Measurements from ENCODE around the gene PKD2L1.

- no peak for TF ChIP-seq POLR2AphosphoS5 (IDR thresholded peaks at IDR 0.05; ENCODE audit: low read depth, low read length)
- TF ChIP-seq, protein P1, sequence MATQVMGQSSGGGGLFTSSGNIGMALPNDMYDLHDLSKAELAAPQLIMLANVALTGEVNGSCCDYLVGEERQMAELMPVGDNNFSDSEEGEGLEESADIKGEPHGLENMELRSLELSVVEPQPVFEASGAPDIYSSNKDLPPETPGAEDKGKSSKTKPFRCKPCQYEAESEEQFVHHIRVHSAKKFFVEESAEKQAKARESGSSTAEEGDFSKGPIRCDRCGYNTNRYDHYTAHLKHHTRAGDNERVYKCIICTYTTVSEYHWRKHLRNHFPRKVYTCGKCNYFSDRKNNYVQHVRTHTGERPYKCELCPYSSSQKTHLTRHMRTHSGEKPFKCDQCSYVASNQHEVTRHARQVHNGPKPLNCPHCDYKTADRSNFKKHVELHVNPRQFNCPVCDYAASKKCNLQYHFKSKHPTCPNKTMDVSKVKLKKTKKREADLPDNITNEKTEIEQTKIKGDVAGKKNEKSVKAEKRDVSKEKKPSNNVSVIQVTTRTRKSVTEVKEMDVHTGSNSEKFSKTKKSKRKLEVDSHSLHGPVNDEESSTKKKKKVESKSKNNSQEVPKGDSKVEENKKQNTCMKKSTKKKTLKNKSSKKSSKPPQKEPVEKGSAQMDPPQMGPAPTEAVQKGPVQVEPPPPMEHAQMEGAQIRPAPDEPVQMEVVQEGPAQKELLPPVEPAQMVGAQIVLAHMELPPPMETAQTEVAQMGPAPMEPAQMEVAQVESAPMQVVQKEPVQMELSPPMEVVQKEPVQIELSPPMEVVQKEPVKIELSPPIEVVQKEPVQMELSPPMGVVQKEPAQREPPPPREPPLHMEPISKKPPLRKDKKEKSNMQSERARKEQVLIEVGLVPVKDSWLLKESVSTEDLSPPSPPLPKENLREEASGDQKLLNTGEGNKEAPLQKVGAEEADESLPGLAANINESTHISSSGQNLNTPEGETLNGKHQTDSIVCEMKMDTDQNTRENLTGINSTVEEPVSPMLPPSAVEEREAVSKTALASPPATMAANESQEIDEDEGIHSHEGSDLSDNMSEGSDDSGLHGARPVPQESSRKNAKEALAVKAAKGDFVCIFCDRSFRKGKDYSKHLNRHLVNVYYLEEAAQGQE (IDR thresholded peaks at IDR 0.05; ENCODE audit: insufficient read depth in 1 of 2, low read depth in 2 of 2, low read length in 1 of 2), result no peak
These were observed 29.6 kb upstream of the PKD2L1 start for GRCh38 chr10:100359529-100360150.

All from Panc1 (cell line).